HG03469 (cell line): Measurements from ENCODE around the gene FZD10.

Source experiments
- ATAC-seq: cut with Tn5 transposase; IDR thresholded peaks from one replicate; pipeline ENCODE4 v1.9.1; 2021; ENCODE audit warnings: mild to moderate bottlenecking, moderate library complexity, moderate number of reproducible peaks; ENCODE audit not compliant: unreplicated experiment

FZD10 gene

DNA sequence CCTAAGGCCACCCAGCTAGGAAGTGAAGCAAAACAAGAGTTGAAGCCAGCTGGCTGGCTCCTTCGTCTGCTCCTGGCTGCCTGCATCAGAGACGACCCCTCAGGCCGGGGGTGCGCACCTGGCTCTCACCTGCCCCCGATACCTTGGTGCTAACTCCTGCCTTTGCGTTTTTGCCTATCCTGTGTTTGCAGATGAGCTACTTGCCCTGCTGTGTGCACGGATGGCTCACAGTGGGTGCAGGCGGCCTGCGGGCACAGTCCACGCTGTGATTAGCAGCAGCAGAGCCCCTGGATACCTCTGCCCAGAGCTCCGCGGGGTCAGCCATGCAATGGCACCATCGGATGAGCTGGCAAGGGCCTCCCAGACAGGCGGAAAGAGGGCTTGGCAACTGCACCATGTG, 31.2 kb upstream of the FZD10 start:
- ATAC-seq, result no peak

GRCh38 chr12:130131801-130132200, 30.5 kb upstream of the FZD10 start:
- ATAC-seq, result no peak

DNA sequence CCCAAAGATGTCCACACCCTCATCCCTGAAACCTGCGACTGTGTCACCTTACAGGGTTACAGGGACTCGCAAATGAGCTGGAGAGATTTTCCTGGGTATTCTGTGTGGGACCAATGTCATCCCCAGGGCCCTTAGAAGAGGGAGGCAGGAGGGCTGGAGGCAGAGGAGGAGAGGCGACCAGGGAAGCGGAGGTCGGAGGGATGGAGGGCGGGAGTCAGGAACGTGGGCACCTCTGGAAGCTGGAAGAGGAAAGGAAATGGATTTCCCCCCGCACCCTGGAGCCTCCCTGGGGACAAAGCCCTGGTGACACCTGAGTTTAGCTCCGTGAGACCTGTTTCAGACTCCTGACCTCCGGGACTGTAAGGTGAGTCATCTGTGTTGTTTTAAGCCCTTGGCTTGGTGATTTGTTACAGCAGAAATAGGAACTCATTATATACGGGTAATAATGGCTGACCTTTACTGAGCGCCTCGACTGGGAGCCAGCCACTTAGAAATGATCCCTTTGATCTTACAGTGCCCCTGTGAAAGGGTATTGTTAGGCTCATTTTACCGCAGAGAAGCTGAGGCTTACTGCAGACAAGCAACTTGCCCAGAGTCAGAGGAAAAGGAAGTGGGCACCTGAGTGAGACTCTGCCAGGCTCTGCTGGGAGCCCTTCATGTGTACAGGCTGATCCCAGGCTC, 29.3 kb upstream of the FZD10 start:
- no peak for ATAC-seq

GRCh38 chr12:130133851-130134562, 28.3 kb upstream of the FZD10 start:
- ATAC-seq, result no peak

DNA sequence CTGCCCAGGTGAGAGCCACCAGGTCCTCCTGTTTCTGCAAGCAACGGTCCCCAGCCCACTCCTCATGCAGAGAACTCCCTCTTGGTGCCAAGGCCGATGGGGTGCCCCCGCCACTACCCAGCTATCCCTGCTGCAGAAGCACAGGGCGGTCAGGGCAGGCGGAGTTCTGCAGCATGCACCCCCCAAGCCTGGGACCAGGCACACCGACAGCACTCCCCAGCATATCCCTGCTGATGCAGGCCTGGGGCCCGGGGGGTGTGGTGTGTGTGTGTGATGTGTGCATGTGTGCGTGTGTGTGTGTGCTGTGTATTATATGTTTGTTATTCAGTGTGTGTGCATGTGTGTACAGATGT, 27.7 kb upstream of the FZD10 start:
- ATAC-seq, result no peak

DNA sequence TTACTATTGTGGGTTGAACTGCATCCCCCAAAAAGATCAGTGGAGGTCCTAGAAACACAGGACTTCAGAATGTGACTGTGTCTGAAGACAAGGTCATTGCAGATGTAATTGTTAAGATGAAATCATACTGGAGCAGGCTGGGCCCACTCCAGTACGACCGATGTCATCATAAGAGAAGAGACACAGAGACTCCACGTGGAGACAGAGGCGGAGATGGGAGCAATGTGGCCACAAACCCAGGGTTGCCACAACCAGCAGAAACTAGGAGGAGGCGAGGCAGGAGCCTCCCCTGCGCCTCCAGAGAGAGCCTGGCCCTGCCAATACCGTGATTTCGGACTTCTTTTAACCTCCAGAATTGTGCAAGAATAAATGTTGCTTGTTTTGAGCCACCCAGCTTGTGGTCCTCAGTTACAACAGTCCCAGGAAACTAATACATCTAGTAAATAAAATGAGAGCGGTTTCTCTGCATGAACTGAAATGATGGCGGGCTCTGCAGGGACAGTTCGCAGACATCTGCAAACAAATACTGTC, 25.7 kb upstream of the FZD10 start:
- ATAC-seq, result no peak

GRCh38 chr12:130137040-130138018, 24.9 kb upstream of the FZD10 start:
- no peak for ATAC-seq

DNA sequence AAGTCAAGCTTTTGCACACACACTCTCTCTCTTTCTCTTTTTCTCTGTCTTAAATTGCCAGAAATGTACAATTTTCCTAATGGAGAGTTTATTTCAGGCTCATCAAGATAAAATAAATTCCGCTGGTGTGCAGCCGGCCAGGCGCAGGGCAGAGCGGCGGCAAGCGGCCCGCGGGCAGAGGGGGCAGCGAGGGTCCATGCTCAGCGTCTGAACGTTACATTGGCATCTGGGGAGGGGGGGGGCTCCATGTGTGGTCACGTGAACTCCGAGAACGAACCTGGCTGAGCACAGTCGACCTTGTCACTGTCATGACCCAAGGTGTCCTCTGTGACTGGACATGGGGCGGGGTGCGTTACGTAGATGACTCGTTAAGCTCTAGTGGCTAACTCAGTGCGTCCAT, 23.8 kb upstream of the FZD10 start:
- no peak for ATAC-seq

GRCh38 chr12:130139567-130140421, 22.5 kb upstream of the FZD10 start:
- ATAC-seq, result no peak

DNA sequence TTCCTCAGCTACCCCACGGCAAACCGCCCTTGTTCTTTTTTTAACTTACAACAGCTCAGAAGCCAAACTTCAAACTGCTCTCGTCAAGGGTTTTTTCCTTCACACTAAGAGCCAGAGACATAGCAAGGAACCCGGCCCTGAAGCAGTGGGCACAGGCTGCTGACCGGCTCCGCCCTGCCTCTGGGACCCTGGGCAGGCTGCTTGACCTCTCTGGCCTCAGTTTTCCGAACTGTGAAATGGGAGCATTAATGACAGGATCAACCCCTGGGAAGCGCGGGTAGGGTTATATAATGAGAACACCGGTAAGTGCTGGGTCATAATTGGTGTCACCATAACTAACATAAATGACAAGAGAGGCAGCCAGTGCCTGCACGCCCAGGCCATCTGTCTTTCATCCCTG, 21.2 kb upstream of the FZD10 start:
- ATAC-seq, result no peak

DNA sequence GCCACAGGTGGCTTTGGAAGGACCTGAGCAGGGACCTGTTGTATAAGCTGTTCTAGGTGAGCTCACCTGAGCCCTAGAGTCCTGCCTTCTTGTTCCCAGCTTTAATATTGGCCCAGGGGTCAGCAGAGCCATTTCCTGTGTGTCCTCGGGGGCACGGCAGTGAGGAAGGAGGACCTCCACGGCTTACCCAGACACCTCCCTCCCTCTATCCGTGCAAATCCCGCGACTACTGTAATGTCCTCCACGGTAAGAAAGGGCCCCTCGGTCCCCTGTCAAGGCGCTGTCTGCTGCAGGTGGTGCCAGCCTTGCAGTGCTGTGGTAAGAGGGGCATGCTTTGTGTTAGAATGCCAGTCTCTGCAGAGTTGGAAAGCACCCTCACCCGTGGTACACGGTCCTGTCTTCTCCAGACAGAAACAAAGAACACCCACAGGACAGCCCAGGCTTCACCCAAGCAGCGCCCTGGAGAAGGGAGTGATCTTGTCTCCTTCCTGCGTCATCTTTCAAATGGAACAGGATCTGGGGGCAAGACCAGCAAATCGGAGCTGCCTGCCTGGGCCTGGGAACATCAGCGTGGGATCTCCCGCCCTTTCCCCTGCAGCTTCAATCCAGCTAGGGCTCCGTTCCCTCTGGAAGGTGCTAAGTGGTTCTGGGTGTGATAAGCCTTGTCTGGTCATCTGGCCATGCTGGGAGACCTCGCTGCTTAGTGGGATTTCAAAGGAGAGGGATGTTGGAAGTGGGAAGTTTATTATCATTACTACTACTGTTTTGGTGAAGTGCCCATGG, 20.2 kb upstream of the FZD10 start:
- ATAC-seq, result no peak

- no peak for ATAC-seq
Measured at GRCh38 chr12:130142736-130143135, 19.5 kb upstream of the FZD10 start.

- ATAC-seq, result no peak
Measured at GRCh38 chr12:130143136-130143535, 19.1 kb upstream of the FZD10 start.

- ATAC-seq, result no peak
Measured at GRCh38 chr12:130144256-130144655, 18.0 kb upstream of the FZD10 start.

GRCh38 chr12:130145731-130146130, 16.5 kb upstream of the FZD10 start:
- ATAC-seq, result no peak

DNA sequence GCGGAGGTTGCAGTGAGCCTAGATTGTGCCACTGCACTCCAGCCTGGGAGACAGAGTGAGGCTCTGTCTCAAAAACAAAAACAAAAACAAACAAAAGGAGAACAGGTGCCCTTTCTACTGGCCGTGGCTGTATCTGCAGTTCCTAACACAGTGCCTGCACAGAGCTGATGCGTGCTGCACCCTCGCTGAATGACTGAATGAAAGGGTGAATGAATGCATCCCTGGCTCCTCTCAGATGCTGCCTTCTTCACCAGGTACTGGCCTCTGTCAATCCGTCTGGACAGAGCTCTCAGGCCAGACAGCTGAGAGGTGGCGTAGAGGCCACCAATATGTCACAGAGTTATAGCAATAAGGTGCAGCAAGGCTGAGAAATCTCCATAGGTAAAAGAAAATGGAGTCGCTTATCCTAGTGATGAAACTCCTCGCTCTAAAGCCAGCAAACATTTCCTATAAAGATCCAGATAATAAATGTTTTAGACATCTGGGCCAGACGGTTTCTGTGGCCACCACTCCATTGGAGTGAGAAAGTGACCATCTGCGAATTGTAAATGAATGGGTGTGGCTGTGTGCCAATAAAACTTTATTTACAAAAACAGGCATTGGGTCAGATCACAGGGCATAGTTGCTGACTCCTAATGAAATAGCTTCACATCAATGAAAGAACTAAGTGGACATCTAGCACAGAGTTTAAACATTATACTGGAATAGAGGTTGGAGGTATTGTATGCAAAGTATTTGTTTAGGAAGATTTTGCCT, 15.9 kb upstream of the FZD10 start:
- ATAC-seq, result no peak

DNA sequence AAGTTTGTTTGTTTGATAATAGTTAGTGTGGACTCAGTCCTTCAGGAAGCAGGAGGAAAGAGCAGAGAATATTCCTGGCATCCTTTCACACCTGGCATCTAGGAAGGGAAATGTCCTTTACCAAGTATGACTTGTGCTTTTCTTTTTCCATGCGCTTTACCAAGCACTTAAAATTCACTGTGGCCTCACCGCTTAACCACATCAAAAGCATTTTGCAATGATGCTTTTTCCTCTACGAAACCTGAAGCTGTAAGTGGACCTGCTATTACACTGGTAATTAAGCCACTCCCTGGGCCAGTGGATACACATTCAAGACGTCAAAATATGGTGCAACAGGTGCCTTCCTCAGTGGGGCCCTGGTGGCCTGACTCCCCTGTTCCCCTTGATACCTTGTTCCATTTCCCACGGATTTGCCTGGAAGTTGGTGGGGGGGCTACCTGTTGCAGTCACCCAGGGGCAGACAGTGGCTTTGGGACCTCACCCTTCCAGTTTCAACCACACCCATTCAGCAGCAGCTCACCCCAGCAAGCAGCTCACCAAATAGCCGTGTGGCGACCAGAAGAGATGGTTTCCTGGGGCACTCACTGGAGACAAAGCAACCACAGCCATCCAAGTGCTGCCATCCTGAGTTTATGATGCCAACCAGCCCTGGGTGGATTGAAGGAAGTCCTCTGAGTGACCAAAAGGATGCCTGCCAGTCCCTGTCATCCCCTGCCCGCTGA, 14.2 kb upstream of the FZD10 start:
- ATAC-seq, result no peak

DNA sequence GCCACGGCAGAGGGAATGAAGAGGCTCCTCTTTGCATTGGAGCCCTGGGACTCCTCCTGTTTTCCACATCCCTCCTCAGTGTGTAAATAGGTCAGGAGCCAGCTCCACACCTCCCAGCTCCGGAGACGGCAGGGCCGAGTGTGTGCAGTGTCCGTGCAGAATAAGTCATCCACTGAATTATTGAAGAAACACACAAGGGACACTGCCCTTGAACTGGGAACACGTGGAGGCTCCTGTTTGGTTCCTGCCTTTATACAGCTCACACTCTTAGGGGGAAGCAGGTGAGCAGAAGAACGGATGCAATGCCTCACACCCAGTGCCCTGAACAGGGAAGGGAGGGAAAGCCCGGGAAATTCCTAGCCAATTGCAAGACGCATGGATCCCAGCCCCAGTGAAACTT, 10.4 kb upstream of the FZD10 start:
- no peak for ATAC-seq
